ENCODE results near the gene OR5D13.

Gene OR5D13, protein sequence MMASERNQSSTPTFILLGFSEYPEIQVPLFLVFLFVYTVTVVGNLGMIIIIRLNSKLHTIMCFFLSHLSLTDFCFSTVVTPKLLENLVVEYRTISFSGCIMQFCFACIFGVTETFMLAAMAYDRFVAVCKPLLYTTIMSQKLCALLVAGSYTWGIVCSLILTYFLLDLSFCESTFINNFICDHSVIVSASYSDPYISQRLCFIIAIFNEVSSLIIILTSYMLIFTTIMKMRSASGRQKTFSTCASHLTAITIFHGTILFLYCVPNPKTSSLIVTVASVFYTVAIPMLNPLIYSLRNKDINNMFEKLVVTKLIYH

DNA sequence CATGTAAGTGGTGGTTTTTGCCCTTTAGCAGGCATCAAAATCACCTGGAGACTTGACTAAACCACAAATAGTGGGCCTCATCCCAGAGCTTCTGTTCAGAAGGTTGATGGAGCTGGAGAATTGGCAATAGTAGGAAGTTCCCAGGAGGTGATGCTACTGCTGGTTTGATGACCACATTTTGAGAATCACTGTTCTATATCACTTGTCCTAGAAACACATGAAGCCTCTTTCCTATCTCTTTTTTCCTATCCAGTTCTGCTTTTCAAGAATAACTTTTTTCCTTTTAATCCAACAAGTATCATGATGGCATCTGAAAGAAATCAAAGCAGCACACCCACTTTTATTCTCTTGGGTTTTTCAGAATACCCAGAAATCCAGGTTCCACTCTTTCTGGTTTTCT is at the start of gene OR5D13:
OR5D13 (plus strand) TSS at position 301 of the 400 bp plus-strand sequence; CDS start at position 301, 0 bp downstream.
- TF ChIP-seq GATA2 (IDR thresholded peaks at IDR 0.05; ENCODE audit: low read depth, low read length) (no peak), GATA3 (IDR thresholded peaks at IDR 0.05; ENCODE audit: low read depth, low read length) (no peak)

- TF ChIP-seq GATA3 (IDR thresholded peaks at IDR 0.05; ENCODE audit: low read depth, low read length) (no peak), GATA2 (IDR thresholded peaks at IDR 0.05; ENCODE audit: low read depth, low read length) (no peak)
Observed at GRCh38 chr11:55726715-55727324, 46.4 kb upstream of the OR5D13 start.

GRCh38 chr11:55732936-55733335 is 40.3 kb upstream of the OR5D13 start:
- TF ChIP-seq GATA3 (IDR thresholded peaks at IDR 0.05; ENCODE audit: low read depth, low read length), result no peak
- no peak for TF ChIP-seq GATA2 (IDR thresholded peaks at IDR 0.05; ENCODE audit: low read depth, low read length)

DNA sequence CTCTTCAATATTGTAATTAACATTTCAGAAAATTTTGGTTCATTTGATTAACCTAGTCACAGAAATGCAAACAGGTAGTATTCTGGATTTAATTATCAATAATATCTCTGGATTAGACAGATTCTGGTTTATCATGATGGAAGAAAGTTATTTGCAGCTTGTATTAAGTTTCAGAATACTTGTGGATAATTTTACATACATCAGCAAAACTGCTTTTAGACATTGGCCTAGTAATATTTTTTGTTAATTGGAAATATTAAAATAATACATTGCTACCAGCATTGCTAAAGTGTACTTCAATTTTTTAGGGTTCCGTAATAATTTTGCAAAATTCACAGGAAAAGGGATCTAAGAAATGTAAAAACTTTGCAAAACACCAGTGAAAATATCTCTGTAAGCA is 18.4 kb downstream of the OR5D13 start:
- TF ChIP-seq GATA3 (IDR thresholded peaks at IDR 0.05; ENCODE audit: low read depth, low read length), result no peak
- TF ChIP-seq GATA2 (IDR thresholded peaks at IDR 0.05; ENCODE audit: low read depth, low read length), result no peak

DNA sequence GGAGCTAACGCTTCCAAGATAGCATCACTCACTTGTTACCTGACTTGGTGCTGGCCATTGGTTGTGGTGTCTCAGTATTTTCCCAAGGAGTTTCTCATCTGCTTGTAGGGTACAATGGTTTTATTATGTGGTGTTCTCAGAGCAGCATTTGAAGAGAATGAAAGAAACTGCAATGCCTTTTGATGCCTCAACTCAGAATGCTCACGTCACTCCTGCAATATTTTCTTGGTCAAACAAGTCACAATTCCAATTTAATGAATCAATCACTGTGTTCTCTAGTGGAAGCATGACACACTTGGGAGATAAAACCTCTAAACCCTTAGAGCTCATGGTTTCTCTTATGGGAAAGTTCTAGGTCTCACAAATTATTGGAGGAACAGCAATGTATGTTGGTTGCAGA is 20.1 kb downstream of the OR5D13 start:
- TF ChIP-seq GATA2 (IDR thresholded peaks at IDR 0.05; ENCODE audit: low read depth, low read length) (no peak), GATA3 (IDR thresholded peaks at IDR 0.05; ENCODE audit: low read depth, low read length) (no peak)

GRCh38 chr11:55795256-55795655 is 22.0 kb downstream of the OR5D13 start, which contains the start of gene OR5D14:
Gene OR5D14 (plus strand): TSS chr11:55795556. CDS start chr11:55795556, 0 bp downstream.
- no peak for TF ChIP-seq GATA3 (IDR thresholded peaks at IDR 0.05; ENCODE audit: low read depth, low read length)
- TF ChIP-seq GATA2 (IDR thresholded peaks at IDR 0.05; ENCODE audit: low read depth, low read length), result no peak

DNA sequence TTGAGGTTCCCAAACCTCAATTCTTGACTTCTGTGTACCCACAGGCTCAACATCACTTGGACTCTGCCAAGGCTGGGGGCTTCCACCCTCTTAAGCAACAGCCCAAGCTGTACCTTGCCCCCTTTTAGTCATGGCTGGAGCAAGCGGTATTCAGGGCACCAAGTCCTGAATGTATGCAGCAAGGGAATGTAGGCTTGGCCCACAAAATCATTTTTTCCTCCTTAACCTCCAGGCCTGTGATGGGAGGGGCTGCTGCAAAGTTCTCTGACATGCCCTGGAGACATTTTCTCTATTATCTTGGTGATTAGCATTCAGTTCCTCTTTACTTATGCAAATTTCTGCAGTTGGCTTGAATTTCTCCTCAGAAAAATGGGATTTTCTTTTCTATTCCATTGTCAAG is 33.0 kb downstream of the OR5D13 start:
- TF ChIP-seq GATA3 (IDR thresholded peaks at IDR 0.05; ENCODE audit: low read depth, low read length), result no peak
- no peak for TF ChIP-seq GATA2 (IDR thresholded peaks at IDR 0.05; ENCODE audit: low read depth, low read length)

DNA sequence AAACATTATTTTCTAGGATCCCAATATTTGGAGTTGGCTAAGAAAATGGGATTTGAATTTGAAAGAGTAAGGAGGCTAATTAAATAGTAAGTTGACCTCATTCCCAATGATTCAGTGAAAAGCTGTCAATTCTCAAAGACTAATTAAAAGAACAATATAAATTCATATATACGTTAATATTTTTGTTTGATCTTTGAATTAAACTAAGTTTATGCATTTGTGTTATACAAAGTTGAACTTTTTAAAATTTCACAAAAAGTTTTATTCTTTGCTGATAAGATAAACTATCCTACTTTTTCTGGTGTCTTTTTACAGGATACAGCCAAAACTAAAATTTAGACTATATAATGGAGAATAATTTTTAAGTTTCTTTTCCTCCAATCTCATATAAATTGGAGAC is 37.8 kb downstream of the OR5D13 start, which contains the start of gene OR5L1:
OR5L1 (plus strand) TSS at position 301 of the 400 bp plus-strand sequence. CDS start 100 bp downstream, outside the sequence.
- TF ChIP-seq GATA3 (IDR thresholded peaks at IDR 0.05; ENCODE audit: low read depth, low read length), result no peak
- no peak for TF ChIP-seq GATA2 (IDR thresholded peaks at IDR 0.05; ENCODE audit: low read depth, low read length)

DNA sequence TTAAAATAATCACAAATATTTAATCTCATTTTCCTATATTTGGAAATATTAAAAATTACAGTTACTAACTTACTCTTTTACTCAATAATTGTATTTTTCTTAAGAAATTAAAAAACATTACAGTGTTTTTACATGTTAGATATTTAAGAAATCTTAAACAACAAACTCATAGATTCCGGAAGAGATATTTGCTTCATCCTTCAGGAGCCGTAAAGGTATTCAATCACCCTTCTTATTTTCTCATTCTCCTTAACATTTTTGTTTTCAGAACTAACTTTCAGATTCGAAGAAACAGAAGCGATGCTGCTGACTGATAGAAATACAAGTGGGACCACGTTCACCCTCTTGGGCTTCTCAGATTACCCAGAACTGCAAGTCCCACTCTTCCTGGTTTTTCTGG is 46.1 kb downstream of the OR5D13 start, which contains the start of gene OR5D18:
OR5D18 (plus strand) TSS at position 301 of the 400 bp plus-strand sequence; CDS start at position 301, 0 bp downstream.
- TF ChIP-seq GATA2 (IDR thresholded peaks at IDR 0.05; ENCODE audit: low read depth, low read length), result no peak
- no peak for TF ChIP-seq GATA3 (IDR thresholded peaks at IDR 0.05; ENCODE audit: low read depth, low read length)
